ENCODE data around the gene PAFAH1B1. TPM values are rescaled to one million over a fixed set of nuclear protein-coding genes. Genes with fewer than 3 reads are reported as not detected.

Gene PAFAH1B1
- total RNA-seq, 2 donors from 2014 or later, result 39.7 to 60.3 TPM

DNA sequence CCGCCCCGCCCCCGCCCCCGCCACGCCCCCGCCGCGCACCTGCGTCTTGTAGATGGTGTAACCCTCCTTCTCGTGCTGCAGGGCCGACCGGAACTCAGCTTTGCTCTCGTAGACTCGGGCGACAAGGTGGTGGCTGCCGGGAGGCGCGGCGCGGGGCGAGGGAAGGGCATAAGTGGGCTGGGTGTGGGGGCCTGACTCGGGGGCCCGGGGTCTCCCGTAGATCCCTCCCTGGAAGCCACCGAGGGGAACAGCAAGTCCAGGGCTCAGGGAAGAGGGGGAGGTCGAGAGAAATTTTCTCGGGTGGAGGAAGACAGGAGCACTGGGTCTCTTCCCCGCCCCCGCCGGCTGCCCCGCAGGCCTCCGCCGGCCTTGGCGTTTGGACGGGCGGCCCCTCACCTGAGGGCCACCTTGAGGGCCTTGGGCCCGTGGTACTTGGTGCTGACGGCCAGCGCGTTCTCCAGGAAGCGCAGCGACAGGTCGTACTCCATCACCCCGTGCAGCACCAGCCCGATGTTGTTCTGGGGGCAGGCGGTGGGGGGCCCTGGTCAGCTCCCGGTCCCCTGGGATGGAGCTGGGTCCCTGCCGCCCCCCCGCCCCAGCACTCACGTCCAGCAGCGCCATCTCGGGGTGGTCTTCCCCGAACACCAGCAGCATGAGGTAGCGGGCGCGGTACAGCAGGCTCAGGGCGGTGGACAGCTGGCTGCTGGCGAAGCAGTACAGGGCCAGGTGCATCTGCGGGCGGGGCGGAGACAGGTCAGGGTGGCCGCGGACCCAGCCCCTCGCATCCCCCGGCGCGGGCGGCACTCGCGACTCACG is 98.7 kb downstream of the PAFAH1B1 start:
- H3K9me3 ChIP-seq, result no peaks in the 10 kb centered on the region
- H3K27me3 ChIP-seq, result no peaks in the 10 kb centered on the region
- H3K27ac ChIP-seq, result no peak overlapping the region
- ATAC-seq (no peak), DNase-seq (peak in 1 of 4 donors; percentile 13)
- intact Hi-C loops (cut with DNase I), result no loop called here
- peaks cover 30 to 40% of the 10 kb centered on the region in 2 donors for H3K36me3 ChIP-seq (replicated peaks in 1 of 2; ENCODE audit: insufficient read depth in 1 of 2, low read depth in 2 of 2)
- H3K4me1 ChIP-seq, result no peaks in the 10 kb centered on the region
- no peak for TF ChIP-seq POLR2A (IDR thresholded peaks at IDR 0.05)
- WGBS, 2 donors, result 89 to 95% methylated on average over 30 to 50 of the region's 71 CpGs
- H3K4me3 ChIP-seq, result no peak overlapping the region

DNA sequence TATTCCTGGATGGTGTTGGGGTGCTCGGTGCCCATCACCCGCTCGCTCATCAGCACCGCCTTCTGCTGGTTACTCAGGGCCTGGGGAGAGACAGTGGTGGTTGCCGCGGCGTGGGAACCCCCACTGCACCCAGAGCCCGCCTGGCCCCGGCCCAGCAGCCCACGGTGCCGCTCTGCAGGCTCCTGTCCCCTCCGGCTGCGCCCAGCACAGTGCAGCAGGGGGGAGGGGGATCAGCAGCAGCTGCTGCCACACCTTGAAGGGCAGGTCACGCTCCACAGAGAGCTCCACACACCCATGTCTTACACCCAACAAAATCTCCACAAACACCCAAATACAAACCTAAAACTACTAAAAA is 99.3 kb downstream of the PAFAH1B1 start:
- no peak overlapping the region for H3K4me3 ChIP-seq
- intact Hi-C loops (cut with DNase I), result no loop called here
- DNase-seq (peak in 1 of 4 donors; percentile 12), ATAC-seq (no peak)
- 95 to 100% methylated on average over 3 to 14 of the region's 14 CpGs for WGBS, 2 donors
- TF ChIP-seq POLR2A (IDR thresholded peaks at IDR 0.05) (no peak), CTCF (IDR thresholded peaks at IDR 0.05) (no peak)
- no peak overlapping the region for H3K27ac ChIP-seq
- H3K4me1 ChIP-seq, result no peaks in the 10 kb centered on the region
- H3K36me3 ChIP-seq (replicated peaks in 1 of 2; ENCODE audit: insufficient read depth in 1 of 2, low read depth in 2 of 2), result peaks cover 33 to 42% of the 10 kb centered on the region in 2 donors
- H3K27me3 ChIP-seq, result no peaks in the 10 kb centered on the region
- H3K9me3 ChIP-seq, result no peaks in the 10 kb centered on the region

- TF ChIP-seq POLR2A (IDR thresholded peaks at IDR 0.05) (no peak), CTCF (IDR thresholded peaks at IDR 0.05) (no peak)
- H3K36me3 ChIP-seq (replicated peaks in 1 of 2; ENCODE audit: insufficient read depth in 1 of 2, low read depth in 2 of 2), result peaks cover 39 to 49% of the 10 kb centered on the region in 2 donors
- no peak overlapping the region for H3K27ac ChIP-seq
- no peaks in the 10 kb centered on the region for H3K4me1 ChIP-seq
- H3K9me3 ChIP-seq, result no peaks in the 10 kb centered on the region
- intact Hi-C loops (cut with DNase I), result no loop called here
- ATAC-seq, result no peak
- H3K27me3 ChIP-seq, result no peaks in the 10 kb centered on the region
- H3K4me3 ChIP-seq, result no peak overlapping the region
- WGBS, 2 donors, result 91 to 96% methylated on average over 13 to 35 of the region's 37 CpGs
- DNase-seq, result peak in 2 of 4 donors; percentile 10 to 12
Observed at GRCh38 chr17:2693561-2694380, 100.3 kb downstream of the PAFAH1B1 start.

- H3K9me3 ChIP-seq, result no peaks in the 10 kb centered on the region
- peaks cover 40 to 49% of the 10 kb centered on the region in 2 donors for H3K36me3 ChIP-seq (replicated peaks in 1 of 2; ENCODE audit: insufficient read depth in 1 of 2, low read depth in 2 of 2)
- intact Hi-C loops (cut with DNase I), result no loop called here
- no peak overlapping the region for H3K27ac ChIP-seq
- no peaks in the 10 kb centered on the region for H3K4me1 ChIP-seq
- DNase-seq (peak in 1 of 4 donors; percentile 7), ATAC-seq (no peak)
- no peak overlapping the region for H3K4me3 ChIP-seq
- TF ChIP-seq POLR2A (IDR thresholded peaks at IDR 0.05) (no peak), CTCF (IDR thresholded peaks at IDR 0.05) (no peak)
- 91 to 97% methylated on average over 22 to 29 of the region's 42 CpGs for WGBS, 2 donors
- H3K27me3 ChIP-seq, result no peaks in the 10 kb centered on the region
Observed at GRCh38 chr17:2694381-2695242, 101.2 kb downstream of the PAFAH1B1 start.
